Activated CD8-positive, alpha-beta memory T cell treated with anti-CD3 and anti-CD28 coated beads for 24 hours (primary cell): Measurements from ENCODE around the gene GSS.

Source experiments
- DNase-seq: peaks from one replicate; pipeline ENCODE4 v3.0.0-alpha.2; 2020

GSS gene

DNA sequence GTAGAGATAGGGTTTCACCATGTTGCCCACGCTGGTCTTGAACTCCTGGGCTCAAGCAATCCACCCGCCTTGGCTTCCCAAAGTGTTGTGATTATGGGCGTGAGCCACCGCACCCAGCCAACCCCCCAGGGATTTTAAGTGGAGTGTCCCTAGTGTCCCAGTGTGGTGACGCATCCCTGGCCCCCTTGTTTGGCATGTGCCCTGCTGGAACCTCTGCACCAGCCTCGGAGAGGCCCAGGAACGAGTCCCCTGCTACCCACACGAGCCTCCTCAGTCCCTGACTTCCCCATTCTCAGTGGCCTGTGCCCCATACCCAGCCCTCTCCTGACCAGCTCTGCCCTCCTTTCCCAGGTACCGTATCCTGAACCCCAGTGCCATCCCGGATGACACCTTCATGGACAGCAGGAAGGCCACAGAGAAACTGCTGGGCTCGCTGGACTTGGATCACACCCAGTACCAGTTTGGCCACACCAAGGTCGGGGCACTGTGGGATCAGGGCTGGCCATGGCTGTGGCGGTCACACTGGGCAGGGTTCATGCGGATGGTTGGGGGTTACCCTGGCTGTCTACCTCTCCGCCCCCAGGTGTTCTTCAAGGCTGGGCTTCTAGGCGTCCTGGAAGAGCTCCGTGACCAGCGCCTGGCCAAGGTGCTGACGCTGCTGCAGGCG lies 37.3 kb upstream of the GSS start:
- DNase-seq: no peak

DNA sequence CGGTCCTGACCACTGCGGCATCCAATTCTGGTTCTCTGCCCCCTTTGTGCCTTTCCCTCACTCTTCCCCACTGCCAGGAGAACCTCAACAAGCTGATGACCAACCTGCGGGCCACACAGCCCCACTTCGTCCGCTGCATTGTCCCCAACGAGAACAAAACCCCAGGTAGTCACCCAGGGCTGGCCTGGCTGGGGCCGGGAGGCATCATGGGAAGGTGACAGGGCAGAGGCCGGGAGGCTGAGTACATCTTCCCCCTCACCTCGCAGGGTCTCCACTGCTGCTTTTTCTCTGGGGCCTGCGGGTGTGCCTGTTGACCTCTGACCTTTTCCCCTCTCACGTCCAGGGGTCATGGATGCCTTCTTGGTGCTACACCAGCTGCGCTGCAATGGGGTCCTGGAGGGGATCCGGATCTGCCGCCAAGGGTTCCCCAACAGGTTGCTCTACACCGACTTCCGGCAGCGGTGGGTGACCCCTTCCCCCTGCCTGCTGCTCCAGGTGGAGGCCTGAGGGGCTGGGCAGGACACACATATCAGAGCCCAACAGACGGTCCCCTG lies 35.1 kb upstream of the GSS start:
- no peak for DNase-seq

DNA sequence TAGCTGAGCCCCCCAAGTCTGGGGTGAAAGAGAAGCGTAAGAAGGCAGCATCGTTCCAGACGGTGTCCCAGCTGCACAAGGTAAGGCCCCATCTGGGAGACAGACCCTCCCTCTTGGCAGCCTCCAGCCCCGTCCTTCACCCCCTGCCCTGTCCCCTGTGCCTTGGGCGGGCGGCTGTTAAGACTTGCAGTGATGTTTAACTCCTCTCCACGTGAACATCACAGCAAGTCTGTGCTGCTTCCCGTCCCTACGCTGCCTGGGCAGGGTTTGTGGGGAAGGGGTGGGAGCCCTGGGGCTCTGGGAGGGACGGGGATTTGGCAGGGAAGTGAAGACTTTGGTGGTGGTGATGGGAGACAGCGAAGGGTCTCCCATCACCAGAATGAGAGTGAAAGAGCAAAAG lies 34.6 kb upstream of the GSS start:
- DNase-seq: no peak

DNA sequence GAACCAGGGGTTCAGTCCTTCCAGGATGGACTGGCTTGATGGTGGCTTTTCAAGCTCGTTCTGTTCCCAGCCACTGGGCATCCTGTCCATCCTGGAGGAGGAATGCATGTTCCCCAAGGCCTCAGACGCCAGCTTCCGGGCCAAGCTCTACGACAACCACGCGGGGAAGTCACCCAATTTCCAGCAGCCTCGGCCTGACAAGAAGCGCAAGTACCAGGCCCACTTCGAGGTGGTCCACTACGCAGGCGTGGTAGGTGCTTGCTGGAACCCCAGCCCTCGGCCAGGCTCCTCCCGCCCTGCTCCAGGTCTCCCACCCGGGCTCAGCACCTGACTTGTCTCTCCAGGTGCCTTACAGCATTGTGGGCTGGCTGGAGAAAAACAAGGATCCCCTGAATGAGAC lies 34.1 kb upstream of the GSS start:
- no peak for DNase-seq

DNA sequence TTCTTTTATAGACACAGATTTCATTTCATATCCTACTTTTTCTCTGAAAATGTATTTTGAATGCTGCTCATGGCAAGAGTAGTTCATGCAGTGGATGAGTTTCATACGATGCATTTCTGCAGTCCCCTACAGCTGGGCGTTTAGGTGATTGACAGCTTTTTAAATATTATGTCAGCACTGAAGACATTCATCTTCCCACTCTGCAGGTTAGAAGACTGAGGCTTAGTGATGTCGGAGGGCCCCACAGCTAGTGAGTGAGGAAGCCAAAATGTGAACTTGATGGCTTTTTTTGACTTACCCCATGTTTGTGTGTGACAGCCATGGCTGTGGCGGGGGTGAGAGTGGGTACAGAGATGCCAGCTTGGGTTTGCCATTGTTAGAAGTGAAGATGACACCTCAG lies 33.5 kb upstream of the GSS start:
- DNase-seq: no peak

DNA sequence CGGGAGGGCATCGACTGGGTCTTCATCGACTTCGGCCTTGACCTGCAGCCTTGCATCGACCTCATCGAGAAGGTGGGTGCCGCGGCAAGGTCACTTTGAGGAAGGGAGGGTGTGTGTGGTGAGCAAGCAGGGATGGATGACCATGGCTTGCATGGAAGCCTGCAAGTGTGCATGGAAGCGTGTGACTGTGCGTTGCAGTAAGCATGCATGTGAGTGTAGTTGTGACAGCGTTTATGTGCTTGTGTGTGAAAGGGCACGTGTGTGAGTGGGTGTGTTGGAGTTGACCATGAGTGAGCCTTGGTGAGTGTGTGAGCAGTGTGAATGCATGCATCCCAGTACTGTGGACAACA lies 32.6 kb upstream of the GSS start:
- DNase-seq: no peak

DNA sequence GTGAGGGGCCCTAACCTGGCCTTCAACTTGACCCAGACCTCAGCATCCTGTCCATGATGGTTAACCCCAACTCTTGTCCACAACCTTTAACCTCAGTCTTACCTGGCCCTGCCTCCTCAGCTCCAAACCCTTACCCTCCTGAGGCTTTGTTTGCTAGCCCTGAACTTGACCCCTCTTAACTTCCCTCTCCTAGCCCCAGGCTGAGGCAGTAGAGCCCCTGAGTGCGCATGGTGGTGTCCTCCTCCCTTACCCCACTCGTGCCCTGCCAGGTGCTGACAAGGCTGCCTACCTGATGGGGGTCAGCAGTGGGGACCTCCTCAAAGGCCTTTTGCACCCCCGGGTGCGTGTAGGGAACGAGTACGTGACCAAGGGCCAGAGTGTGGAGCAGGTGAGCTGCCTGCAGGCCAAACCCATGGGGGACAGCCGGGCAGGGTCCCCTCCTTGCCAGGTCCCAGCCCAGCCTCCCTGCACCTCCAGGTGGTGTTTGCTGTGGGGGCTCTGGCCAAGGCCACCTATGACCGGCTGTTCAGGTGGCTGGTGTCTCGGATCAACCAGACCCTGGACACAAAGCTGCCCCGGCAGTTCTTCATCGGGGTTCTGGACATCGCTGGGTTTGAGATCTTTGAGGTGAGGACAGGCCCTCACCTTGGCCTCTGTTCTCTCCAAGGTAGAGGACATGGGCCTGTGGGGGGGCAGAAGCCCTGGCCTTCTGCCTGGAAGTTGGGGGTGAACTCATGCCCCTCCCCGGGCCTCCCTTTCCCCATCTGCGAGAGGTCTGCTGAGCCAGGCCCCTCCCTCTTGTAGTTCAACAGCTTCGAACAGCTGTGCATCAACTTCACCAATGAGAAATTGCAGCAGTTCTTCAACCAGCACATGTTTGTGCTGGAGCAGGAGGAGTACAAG lies 31.9 kb upstream of the GSS start:
- no peak for DNase-seq

DNA sequence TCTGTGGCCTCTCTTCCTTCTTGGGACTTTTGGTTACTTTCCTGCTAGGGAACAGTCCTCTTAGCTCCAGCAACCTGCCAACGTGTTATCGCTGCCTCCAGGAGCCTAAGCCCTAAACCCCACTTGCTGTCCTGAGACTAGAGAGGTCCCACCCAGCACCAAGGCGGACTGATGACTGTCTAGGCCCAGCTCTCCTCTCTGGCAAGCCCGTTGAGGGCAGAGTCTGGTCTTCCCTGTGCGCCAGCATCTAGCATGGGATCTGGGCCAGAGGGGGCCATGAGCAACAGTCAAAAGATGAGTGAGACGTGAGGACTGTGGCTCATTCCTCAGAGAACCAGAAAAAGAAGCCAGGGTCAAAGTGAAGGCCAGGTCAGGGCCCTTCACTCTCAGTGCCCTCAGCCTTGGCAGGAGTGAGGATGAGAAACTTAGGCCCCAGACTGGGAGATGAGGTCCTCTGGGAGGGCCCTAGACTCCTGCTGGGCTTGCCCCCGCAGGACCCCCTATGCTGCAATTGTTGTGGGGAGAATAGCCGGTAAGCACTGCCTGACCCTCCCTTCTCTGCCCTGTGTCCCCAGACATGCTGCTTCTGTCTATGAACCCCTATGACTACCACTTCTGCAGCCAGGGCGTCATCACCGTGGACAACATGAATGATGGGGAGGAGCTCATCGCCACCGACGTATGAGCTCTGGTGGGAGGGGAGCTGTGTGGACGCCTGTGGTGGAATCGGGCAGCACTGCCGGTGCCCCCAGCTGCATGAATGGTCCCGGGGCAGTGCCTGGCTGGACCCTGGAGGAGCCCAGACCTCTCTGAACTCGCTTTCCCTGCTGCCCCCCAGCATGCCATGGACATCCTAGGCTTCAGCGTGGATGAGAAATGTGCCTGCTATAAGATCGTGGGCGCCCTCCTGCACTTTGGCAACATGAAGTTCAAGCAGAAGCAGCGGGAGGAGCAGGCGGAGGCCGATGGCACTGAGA lies 31.0 kb upstream of the GSS start:
- no peak for DNase-seq

DNA sequence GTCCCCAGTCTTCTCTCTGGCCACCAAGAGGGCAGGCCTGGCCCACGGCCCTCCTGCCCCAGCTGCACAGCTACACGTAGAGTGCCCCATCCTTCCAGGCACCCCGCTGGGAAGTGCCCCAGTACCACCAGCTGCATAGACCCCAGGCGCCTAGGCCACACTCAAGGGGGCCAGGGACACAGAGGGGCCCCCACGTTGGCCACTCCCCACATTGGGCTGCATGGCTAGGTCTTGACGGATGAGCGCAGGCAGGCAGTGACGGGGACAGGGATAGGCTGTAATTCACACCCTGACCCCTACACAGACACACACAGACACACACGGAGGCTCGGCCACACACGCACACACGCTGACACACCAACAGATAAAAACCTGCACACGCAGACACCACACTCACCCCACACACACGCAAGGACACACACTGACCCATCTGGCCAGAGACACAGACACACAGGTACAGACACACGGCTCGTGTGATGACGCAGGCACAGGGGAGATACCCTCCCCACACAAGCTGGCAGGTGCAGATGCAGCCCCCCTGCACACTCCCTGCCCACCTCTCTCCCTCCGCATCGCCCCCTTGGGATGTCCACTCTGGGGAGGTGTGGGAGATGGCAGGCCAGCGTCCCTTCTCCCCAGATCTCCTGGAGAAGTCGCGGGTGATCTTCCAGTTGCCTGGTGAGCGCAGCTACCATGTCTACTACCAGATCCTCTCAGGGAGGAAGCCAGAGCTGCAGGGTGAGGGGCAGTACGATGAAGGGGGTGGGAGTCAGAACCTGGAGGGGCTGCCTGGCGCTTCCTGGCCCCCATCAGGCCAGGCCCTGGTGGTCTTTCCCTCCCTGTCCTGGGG lies 30.1 kb upstream of the GSS start:
- DNase-seq: no peak

DNA sequence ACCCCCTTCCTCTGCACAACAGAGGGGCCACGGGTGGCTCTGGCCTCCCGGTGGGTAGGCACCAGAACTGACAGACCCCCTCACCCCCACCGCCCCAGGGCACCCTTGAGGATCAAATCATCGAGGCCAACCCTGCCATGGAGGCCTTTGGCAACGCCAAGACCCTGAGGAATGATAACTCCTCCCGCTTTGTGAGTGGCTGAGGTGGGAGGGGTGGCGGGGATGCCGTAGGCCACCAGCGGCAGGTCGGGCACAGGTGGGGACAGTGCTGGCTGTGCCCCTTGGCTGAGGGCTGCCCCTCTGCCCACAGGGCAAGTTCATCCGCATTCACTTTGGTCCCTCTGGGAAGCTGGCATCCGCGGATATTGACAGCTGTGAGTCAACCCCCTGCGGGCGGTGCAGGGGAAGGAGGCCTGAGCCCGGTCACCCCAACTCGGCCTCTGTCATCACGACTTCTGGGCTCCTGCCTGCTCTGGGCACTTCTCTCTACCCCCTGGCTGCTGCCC lies 29.2 kb upstream of the GSS start:
- no peak for DNase-seq

DNA sequence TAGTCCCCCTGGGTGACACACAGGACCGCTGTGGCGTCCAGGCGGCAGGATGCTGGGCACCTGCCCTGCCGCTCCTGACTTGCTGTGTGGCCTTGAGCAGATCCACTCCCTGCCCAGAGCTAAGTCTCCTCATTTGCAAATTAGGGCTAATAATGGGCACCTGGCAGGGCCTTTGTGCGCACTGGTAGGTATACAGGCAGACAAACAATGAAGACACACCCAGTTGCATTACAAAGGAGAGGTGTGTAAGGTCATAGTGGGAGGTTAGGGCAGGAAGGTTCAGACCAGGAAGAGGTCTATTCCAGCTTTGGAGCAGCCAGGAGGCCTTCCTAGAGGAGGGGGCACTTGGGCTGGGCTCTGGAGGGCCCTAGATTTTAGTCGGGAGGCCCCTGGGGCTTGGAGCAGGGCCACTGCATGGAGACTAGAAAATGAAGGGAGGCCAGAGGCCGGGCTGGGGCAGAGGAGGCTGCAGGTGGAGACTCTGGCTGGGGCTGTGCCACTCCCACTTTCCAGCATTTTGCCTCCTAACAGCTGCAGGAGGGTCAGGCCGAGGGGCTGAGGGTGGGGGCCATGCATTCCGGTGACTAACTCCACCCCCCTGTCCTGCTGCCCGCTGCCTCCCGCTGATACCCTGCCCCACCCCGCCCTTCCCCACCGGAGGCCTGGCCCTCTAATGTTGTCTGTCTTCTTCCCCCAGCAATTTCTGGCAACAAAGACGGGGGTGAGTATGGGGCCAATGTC lies 28.6 kb upstream of the GSS start:
- no peak for DNase-seq

DNA sequence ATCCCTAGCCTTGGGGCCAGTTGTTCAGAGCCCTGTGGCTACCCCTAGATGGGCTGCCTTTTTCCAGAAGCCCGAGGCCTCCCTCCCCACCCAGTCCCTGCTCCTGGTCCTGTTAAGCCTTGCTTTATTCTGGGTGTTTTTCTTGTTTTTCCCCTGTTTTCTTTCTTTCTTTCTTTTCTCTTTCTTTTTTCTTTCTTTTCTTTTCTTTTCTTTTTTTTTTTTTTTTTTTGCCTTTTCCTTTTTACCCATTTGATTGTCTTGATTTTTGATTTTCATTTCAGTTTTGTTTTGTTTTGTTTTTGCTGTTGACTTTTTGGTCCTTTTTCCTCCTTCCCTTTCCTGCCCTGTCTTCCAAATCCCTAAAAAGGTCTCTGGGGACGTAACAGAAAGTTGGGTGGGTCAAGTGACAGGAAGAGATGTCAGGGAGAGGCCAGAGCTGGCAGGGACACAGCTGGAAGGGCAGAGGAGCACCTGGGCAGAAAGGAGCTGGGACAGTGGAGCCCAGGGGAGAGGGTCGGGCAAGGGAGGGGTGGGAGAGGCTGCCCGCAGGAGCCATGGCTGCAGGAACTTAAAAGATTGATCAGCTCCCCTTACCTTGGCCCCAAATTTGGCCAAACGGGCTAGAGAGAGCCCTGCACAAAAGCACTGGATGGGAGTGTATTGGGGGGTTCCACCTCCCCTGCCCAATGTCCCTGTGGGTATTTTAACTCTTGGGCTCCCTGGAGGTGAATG lies 27.6 kb upstream of the GSS start:
- no peak for DNase-seq

DNA sequence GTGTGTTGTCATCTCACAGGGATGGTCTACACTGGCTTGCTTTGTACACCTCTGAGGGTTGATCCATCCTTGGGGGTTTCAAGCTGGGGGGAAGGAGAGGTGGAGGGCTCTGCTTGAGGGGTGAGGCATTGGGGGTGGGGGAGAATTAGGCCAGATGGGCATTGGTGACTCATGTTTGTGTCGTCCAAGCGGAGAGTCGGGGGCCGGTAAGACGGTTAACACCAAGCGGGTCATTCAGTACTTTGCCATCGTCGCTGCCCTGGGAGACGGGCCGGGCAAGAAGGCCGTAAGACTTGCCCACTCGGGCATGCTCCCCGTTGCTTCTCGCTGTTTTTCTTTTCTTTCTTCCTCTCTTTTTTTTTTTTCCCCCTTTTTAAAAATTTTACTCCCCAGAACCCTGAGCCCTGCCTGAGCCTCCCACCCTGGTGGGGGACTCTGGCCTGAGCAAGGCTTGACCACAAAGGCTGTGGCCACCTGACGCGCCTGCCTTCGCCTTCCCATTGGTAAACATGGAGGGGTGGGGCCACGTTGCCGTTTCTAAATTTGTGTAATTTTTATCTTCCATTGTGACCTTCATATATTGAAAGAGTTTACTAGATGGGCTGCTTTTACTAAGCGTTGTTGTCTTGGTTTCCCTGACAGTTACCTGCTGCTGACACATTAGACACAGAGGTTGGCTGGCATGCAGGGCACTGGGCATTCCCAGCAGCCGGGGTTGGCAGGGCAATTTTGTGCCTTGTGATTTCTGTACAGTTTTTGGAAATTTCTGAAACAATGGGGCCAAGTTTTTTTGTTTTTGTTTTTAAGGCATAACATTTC lies 26.9 kb upstream of the GSS start:
- no peak for DNase-seq

DNA sequence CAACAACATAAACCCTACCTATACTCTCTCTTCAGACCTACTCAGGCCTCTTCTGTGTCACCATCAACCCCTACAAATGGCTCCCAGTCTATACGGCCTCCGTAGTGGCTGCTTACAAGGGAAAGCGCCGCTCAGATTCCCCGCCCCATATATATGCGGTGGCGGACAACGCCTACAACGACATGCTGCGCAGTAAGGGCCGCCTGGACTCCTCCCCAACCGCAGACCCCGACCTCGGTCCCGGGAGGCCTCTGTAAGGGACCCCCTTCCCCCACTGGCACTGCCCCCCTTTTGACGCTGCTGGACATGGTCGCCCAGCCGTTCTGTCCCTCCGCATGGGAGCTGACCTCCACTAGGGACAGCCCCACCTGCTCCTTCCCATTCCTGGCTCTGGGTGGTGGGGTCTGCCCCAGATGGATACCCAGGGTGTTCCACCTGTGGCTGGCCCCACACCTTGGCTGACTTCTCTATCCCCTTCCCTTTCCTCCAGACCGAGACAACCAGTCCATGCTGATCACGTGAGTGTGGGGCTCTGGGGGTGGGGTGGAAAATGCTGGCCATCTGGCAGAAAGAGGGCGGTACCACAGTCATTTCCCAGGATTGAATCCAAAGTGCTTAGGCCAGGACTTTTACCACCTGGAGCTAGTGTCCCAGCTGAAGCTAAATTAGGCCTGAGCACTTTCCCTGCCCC lies 25.1 kb upstream of the GSS start:
- DNase-seq: no peak

DNA sequence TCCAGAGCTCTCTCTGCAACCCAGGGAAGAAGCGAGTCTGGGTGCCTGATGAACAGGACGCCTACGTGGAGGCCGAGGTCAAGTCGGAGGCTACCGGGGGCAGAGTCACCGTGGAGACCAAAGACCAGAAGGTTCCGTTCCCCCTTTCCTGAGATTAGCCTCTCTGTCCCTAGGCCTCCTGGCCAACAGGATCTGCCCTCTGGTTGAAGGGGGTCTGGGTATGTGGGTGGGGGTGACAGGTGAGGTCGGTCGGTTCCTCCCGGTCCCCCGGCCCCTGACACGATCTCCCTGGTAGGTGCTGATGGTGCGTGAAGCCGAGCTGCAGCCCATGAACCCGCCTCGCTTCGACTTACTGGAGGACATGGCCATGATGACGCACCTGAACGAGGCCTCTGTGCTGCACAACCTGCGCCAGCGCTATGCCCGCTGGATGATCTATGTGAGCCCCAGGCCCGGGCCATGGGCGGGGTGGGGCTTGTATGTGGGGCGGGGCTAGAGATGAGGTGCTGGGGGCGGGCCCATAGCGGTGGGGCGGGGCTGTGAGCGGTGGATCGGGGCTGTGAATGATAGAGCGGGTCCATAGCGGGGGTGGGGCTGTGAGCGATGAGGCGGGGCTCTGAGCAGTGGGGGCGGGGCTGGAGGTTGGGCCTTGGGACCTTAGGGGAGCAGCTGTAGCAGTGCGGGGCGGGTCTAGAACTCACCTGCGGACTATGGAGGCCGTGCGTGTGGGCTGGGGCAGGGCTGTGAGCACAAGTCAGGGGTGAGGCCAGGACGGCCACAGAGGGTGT lies 24.0 kb upstream of the GSS start:
- no peak for DNase-seq

DNA sequence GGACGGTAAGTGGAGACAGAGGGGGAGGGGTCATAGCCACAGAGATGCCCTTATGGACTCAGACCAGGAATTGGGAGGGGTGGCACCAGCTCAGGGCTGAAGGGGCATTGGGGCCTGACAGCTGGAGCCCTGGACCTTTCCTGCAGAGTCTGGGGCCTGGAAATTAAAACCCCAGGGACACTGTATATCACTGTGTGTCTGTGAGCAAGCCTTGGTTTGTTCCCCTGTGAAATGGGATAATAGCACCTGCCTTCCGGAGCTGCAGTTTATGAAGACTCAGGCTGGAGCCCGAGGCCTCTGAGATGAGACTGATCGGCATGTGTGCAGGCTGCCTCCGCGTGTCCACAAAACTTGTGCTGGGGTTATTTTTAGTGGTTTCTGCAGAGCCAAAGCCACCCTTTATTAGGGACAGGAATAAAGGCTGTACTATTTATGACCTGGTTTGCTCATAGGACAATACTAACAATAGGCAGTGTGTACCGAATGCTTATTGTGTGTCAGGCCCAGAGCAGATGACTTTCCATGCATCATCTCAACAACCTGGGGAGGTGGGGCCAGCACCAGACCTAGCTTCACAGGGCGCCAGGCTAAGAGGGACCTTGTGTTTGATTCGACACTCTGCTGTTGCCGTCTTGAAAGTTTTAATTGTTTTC lies 22.6 kb upstream of the GSS start:
- DNase-seq: no peak

DNA sequence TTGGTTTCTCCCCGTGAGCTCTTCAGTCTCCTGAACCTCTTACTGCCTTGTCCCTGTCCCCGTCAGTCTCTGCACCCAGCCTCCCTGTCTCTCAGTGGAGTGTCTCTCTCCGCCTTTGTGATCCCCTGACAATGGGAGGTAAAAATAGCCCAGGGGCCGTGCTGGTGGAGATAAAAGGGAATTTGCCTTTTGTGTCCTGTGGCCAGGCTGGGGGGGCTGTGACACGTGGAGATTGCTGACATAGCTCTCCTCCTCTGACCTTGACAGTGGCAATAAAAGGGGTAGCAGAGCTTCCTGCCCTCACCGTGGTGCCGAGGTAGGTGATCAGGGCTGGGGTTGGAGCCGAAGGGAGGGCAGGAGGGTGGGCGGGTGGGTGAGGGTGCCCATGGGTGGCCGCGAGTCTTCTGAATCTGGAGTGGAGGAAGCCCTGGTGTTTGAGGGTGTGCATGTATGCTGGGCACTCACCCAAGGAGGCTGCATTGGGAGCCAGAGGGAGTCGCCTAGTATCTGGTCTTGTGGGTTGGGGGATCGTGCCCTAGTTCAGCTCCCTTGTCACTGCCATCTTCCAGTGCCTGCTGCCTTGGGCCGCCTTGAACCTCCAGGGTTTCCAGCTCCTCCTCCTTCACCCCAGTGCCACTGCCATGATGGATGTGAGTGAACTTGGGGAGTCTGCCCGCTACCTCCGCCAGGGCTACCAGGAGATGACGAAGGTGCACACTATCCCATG lies 21.9 kb upstream of the GSS start:
- no peak for DNase-seq
